Ramos (cell line): ENCODE results near the gene HOXA6.

Experiments
- in situ Hi-C: fragments of 300-500 bp; cut with MboI; formaldehyde crosslinking; loops from one replicate; pipeline ENCODE4 v1.14.3; 2022; ENCODE audit warnings: low sequenced_read_pairs; ENCODE audit not compliant: unreplicated experiment

HOXA6 gene

DNA sequence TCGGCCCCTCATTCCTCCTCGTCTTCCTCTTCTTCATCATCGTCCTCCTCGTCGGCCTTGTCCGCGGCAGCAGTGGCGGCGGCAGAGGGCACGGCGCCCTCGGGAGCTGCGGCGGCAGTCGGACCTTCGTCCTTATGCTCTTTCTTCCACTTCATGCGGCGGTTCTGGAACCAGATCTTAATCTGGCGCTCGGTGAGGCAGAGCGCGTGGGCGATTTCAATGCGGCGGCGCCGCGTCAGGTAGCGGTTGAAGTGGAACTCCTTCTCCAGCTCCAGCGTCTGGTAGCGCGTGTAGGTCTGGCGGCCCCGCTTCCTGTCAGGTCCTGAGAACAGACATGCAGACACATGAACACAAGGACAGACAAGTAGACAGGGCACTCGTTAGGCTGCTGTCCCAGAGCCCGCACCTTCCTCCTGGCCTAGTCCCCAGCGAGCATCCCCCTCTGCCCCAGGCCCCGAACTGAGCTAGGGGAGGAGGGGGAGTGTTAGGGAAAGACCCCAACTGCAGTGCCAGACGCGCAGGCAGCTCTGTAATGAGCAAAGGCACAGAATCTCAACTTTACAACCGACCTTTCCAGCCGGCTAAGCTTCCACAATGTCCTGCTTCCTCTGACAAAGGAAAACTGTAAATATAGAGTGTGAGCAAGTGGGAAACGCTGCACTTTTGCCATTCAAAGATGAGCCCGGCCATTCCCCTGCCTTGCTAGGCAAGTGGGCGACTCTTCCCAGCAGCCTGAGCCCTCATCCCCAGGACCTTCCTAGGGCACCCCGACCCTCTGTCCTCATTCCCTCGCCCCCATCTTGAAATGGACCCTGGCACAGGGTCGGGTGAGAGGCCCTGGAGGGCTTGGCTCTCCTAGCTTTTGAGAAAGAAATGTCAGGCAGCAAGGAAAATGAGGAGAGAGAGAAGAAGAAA lies 7.6 kb upstream of the HOXA6 start:
- in situ Hi-C loops = loop anchor here (10.0 to 25.0 kb wide), 4 partner anchors 480 to 1268 kb away; no protein-coding TSS in a partner anchor

DNA sequence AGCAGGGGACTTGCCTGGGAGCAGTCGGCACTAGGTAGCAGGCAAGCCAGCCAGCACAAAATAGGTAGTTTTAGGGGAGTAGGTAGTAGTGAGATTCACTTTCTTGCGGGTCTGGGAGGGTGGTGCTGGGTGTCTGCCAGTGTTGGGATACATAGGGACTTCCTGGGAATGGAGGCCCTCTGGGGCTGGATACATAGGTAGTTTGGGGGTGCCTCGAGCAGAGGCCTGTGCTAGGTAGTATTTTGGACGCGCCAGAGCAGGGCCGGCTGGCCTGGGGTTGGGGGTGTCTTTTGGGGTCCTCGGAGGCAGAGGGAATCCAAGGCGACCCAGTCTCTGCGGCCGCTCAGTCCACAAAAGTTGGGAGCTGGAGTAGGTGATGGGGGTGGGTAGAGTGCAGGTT lies 6.8 kb upstream of the HOXA6 start:
- in situ Hi-C loops = loop anchor here (10.0 to 25.0 kb wide), 4 partner anchors 480 to 1267 kb away; no protein-coding TSS in a partner anchor

DNA sequence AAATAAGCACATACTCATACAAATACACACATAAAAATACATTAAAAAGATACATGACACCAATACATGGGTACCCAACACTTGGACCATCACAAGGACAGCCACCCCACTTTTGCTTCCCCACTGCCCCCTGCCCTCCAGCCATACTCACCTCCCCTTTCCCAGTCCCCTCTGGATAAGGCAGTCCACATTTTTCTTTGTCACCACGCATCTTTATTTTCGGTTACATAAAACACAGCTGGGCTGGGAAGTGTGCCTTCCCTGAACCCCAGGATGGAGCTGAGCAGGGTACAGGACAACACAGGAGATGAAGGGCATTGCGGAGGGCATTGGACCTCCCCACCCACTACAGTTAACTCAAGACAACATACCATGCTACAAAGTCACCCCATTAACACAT lies 6.0 kb upstream of the HOXA6 start:
- in situ Hi-C loops = loop anchor here (10.0 to 25.0 kb wide), 4 partner anchors 479 to 1266 kb away; no protein-coding TSS in a partner anchor

DNA sequence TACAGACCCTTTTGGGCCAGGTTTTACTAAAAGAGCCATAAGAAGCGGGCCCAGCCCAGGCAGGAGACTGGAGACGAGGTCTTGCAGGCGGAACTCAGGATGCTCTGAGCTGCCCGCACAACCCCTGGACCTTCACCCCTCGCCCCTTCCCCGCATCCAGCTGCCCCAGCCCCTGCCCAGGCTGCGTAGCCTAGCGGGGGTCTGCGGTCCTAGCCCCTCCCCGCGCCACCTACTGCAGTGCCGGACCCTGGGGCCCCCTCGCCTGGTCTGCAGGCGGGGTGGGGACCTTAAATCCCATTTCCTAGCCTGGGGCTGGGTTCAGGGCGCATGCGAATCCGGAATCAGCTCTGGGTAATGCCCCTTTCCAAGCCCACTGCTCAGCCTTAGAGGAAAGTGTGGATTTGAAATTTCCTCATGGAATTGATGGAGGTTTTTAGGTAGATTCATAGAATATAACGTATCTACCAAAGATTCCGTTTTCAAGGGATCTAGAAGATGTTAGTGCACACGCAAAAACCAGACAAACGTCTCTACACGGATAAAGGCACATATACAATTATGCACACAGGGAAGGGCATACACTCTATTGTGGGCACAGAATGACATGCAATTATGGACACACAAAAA lies 5.4 kb upstream of the HOXA6 start:
- in situ Hi-C loops = loop anchor here (10.0 to 25.0 kb wide), 4 partner anchors 478 to 1266 kb away; no protein-coding TSS in a partner anchor

DNA sequence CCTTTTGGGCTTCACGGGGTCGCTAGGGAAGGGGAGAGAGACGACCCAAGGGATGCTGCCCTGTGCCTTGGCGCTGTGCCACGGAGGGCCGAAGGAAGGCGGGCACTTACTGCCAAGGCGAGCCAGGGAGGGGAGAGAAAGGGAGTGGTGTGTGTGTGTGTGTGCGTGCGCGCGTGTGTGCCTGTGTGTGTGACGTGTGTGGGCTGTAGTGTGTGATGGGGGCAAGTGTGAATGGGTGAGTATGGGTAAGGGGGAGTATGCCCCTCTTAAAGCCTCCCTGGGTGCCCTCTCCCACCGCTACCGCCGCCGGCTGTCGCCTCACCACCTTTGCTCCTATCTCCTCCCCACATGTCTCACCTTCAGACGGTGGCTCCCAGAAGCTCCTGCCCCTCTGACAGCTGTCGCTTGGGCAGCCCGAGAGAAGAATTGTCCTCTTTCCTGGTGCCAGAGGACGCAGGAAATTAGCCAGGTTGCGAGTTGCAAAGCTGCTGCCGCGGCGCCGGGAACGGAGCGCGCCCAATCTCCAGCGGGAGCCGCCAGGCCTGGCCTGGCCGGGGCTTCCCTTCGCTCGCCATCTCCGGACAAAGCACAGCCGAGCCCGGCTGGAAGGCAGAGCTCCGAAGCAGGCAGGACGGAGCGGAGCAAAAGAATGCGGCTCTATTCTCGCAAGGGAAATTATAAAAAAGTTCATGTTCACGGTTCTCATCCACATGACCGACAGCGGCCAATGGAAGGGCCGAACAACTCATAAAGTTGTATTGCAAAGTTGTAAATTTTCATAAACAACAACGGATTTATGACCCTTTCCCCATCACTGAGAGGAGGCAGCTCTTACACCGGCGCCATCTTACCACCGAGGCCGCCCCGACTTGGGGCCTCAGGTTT lies 4.6 kb upstream of the HOXA6 start, which contains the start of gene HOXA3:
Gene HOXA3, minus strand, starts transcription at position 653 of the 885 bp plus-strand sequence. CDS start 41,943 bp downstream, outside the sequence.
- in situ Hi-C loops = loop anchor here (10.0 to 25.0 kb wide), 4 partner anchors 477 to 1265 kb away; no protein-coding TSS in a partner anchor

DNA sequence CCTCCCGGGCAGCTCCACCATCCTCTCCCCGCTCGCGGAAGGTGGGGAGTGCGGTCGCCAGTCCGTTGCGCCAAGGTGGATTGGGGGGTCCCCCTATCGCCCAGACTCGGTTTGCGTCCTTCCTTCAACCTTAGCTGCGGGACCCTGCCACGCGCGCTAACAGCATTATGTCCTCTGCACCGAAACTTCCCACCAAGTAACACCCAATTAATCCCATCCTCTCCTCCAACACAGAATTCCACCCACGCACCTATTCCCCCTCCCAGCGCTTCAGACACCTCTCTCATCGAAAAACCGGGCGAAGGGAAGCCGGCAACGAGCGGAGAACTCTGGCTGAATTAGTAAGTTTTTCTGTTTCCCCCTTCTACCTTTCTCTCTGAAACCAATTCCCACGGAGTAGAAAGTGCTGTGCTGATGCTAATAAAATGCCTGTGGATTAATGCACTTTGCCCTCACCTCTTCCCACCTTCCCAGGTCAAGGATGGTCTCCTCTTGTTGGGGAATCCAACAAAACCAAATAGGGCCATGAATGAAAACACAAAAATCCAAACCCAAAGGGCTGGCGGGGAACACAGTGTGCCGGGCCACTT lies 3.9 kb upstream of the HOXA6 start:
- in situ Hi-C loops = loop anchor here (10.0 to 25.0 kb wide), 4 partner anchors 477 to 1264 kb away; no protein-coding TSS in a partner anchor

DNA sequence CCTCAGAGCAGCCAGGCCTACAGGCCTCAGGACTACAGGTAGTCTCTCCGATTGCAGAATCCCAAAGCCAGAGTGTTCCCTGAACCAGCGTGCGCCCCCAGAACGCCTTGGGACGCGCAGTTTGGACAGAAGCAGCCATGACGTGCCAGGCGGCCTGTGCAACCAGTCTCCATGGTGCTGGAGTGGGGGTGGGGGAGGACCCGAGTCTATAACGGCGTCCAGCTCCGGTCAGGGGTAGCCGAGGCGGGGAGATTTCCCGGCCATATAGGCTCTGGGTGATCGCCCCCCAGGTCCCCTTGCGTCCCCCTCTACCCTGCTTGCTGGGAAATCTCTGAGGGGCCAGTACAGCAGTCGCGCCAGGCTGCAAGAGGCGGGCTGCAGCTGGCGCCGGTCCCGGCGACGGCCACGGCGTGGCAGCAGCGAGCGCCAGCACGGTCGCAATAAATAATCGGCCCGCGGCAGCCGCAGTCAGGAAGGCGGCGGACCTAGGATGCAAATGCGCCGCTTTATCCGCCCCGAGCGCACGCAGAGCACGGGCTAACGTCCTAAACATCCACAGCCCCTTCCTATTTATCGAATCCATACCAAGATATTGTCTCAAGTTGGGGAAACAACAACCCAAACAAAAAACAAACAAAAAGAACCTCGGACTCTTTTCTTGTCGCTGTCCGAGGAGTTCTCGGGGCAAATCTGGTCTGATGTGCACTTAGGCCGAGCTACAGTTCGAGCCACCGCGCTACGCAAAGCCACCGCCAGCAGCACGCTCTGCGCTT lies 3.2 kb upstream of the HOXA6 start:
- in situ Hi-C loops = loop anchor here (10.0 to 25.0 kb wide), 4 partner anchors 476 to 1263 kb away; no protein-coding TSS in a partner anchor

DNA sequence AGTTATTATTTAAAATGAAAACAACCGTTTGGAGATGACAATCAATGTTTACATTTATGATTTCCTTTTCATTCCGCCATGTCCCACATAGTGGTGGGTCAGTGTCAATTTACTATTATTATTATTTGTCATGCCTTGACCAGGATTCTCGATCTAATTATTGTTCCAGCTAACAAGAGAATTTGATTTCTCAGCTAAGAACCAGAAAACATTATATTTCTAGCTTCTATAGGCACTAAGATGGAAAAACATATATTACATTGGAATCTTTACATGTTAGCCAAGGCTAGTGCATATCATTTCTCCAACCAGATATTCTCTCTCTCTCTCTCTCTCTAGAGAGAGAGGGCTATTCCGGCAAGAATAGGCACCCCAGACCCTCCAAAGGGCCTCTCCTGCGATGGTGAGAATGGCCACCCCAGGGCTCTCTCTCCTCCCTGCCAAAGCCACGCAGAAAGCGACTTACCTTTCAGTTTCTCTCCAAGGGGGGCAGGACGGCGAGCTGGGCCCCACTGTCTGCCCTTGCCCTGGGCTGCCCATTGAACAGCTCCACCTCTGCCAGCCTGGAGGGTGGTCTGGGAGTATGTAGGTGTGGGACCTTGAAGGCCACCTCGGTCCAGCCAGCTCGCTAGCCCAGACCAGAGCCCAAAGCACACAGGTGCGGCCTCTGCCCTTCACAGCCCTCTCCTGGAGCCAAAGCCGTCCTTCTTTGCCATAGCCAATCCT lies 2.4 kb upstream of the HOXA6 start:
- in situ Hi-C loops = loop anchor here (10.0 to 25.0 kb wide), 5 partner anchors 295 to 1263 kb away; no protein-coding TSS in a partner anchor

DNA sequence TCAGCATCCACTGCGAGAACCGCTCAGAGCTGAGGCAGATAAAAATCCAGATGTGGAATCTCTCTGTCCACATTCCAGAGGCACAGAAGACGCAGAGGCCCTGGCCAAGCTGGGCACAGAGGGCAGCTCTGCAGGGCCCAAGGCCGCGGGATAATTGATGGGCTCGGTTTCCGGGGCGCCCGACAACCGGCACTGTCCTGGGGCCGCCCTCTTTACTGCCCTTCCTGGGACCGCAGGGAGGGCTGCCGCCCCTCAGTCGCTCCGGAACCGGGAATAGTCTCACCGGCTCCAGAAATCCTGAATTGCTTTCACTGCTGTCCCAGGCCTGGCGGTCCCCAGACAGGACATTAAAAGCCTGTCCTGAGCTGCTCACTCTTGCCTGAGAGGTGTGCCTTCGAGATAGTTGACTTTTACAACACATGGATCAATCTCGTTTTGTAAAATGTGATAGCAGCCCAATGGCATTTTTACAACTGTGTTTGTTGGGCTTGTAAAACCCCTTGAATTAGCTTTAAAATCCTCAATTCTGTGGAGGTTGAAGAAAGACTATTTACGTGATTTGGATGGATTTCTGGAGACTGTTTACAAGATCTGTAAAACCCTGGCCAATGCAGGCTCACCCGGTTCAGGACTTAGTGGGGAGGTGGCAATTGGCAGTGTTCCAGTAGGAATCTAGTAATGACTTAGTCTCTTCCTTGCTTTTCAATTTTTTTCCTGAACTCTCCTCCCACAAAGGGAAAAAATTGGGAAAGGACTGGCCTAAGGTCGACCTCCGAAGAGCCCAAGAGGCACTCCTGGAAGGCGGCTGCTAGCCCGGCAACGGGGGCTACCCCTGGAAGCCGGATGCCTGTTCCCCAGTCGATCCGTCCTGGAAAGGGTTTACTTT lies 1.4 kb upstream of the HOXA6 start:
- in situ Hi-C loops = loop anchor here (10.0 kb wide), 1 partner anchor 294 kb away; no protein-coding TSS in a partner anchor

DNA sequence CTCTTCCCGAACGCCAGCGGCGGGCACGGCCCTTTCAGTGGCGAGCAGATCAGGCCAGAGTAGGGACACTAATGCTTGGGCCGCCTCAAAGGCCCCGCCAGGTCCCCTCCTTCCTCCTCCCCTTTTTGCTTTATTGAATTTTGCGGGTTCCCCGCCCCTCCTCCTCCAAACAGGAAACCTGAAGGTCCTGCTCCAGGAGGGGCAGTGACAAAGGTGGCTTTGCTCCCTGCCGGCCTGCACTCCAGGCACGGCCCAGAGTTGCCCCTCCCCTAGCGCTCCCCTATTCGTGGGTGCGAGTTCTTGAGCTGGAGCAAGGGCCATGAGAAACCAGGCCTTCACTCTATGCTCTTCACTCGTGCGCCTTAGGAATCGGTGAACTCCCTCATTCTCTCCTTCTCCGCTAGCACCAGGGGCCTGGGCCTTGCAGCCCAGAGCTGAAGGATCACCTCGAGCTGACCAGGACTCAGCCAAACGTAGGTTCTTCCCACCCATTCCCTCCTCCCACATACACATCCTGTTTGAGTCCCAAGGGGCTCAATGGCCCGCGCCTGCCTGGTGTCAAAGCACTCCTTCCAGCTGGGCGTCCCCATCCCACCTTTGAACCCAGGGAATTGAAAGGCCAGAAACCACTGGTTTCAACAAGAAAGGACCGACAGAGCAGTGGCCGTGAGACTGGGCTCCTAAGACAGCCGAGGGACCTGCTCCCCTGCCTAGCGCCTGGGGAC lies 619 bp upstream of the HOXA6 start:
- in situ Hi-C loops = loop anchor here (10.0 kb wide), 1 partner anchor 293 kb away; no protein-coding TSS in a partner anchor

DNA sequence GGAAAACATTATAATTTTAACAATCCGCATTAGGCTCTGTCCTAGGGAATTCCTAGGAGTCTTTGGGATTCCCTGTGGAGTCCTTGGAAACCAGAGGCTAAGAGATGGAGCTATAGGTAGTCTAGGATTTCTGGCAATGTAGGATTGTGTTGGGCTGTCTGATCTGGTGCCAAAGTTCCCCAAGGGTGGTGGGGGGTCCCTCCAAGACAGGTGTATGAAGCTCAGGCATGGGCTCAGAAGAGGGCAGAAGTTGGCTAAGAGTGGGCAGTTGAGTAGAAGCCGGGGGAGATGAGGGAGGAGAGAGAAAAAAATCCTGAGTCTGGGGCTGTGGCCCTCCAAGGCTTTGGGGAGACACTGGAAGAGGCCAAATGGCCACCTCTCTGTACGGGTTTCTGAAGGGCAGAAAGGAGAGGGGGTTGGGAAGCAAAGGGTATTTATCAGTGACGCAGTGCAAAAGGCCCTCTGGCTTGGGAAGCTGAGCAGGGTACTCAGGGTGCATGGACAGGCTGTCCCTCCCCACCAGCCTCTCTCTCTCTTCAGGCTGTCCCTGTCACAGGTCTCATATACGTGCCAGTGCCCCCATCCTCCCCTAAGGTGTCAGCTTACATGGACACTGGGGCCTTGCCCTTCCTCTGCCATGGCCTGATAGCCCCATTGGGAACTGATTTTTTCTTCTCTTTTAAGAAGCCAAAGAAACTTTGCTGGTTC lies 929 bp downstream of the HOXA6 start:
- in situ Hi-C loops = loop anchor here (10.0 kb wide), 1 partner anchor 292 kb away; no protein-coding TSS in a partner anchor

DNA sequence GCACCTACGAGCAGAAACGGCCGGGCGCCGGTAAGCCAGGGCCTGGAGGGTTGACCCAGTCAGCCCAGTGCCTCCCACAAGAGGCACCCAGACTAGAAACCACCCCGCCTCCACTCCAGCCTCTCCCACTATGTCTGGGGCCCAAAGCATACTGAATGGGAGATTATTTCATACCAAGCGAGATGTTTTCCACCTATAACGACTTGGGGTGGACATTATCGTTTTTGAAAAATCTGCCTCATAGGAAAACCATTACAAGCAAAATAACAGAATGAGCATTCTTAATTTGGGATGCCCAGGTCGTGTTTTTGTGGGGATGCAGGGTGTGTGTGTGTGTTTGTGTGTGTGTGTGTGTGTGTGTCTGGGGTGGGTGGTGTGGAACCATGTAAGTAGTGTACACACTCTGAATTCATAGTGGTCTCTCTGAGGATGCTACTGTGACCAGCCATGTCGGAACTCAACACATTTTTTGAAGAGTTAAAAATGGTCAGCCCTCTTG lies 1.6 kb downstream of the HOXA6 start:
- in situ Hi-C loops = loop anchor here (10.0 kb wide), 1 partner anchor 291 kb away; no protein-coding TSS in a partner anchor

DNA sequence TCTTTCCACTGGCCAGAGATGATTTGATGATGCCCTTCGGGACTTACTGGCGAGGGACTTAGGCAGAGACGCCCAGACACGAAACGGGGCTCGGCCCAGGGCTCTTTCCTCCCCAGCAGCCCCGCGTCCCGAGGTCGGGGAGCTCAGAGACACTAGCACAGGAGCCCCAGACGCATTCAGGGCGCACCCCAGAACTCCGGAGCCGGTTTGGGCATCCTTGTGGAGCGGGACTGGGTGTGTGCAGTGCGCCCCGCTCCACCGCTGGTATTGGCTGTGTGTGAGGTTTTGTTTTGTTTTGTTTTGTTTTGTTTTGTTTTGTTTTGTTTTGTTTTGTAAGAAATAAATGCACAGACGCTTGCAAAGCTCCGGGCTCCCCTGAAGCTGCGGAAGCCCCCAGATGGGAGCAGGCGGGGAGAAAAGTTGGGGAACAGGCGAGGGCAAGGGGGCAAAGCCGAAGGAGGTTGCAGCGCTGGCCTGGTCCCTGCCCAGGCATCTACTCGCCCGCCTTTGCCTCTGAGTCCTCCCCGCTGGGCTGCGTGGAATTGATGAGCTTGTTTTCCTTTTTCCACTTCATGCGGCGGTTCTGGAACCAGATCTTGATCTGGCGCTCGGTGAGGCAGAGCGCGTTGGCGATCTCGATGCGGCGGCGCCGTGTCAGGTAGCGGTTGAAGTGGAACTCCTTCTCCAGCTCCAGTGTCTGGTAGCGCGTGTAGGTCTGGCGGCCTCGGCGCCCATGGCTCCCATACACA lies 2.2 kb downstream of the HOXA6 start:
- in situ Hi-C loops = loop anchor here (10.0 kb wide), 1 partner anchor 291 kb away; no protein-coding TSS in a partner anchor

DNA sequence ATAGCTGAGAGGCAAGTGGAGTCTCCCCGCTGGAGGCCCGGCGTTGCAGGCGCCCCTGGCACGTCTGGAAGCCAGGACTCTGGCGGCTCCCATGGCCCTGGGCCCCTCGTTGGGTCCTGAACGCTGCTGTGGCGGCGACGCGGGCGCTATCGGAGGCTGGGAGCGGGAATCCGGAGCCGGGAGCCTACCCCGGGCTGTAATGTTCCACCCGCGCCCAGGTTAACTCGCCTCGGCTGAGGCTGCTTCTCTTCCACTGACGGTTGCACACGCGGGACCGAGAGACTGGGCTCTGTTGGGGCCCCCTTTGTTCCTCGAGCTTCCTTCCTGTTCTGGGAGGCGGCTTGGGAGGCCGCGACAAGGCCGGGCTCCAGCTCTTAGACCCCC lies 2.8 kb downstream of the HOXA6 start:
- in situ Hi-C loops = loop anchor here (10.0 kb wide), 1 partner anchor 290 kb away; no protein-coding TSS in a partner anchor
